Neural cell (in vitro differentiated cells): ENCODE results near the gene FAXDC2. TPM values are rescaled to one million over a fixed set of nuclear protein-coding genes. Genes with fewer than 3 reads are reported as not detected.

Experiments used
- H2AFZ ChIP-seq: fragments of 200-600, 300-800 bp; sonication (generic), shearing (Covaris generic); 2 replicates; pipeline ENCODE4 v1.6.0; 2014; ENCODE audit warnings: low read depth, mild to moderate bottlenecking, antibody characterized with exemption, low read length, moderate library complexity
- H3F3A ChIP-seq: fragments of 200-600 bp; shearing (Covaris generic); 2 replicates; pipeline ENCODE4 v1.6.1; 2016; ENCODE audit warnings: mild to moderate bottlenecking, moderate library complexity, mixed read lengths, antibody characterized with exemption, low read length; ENCODE audit not compliant: insufficient read depth, poor library complexity, severe bottlenecking
- H3K27ac ChIP-seq: fragments of 200-600, 300-800 bp; sonication (generic), shearing (Covaris generic); 2 replicates; pipeline ENCODE4 v1.5.1; 2014; ENCODE audit warnings: mild to moderate bottlenecking, low read length, moderate library complexity
- H3K27me3 ChIP-seq: fragments of 300-800, 200-600 bp; sonication (generic), shearing (Covaris generic); 2 replicates; pipeline ENCODE4 v1.6.0; 2014; ENCODE audit warnings: mild to moderate bottlenecking, low read depth, low read length, moderate library complexity; ENCODE audit not compliant: insufficient read depth
- H3K36me3 ChIP-seq: fragments of 300-800, 200-600 bp; sonication (generic), shearing (Covaris generic); 2 replicates; pipeline ENCODE4 v1.5.1; 2014; ENCODE audit warnings: mild to moderate bottlenecking, antibody characterized with exemption, low read length, moderate library complexity; ENCODE audit not compliant: insufficient read depth
- H3K4me2 ChIP-seq: fragments of 300-800, 200-600 bp; sonication (generic), shearing (Covaris generic); 2 replicates; pipeline ENCODE4 v1.6.0; 2014; ENCODE audit warnings: mild to moderate bottlenecking, low read length
- H3K4me3 ChIP-seq: fragments of 300-800, 200-600 bp; sonication (generic), shearing (Covaris generic); 2 replicates; pipeline ENCODE4 v1.5.1; 2014; ENCODE audit warnings: mild to moderate bottlenecking, low read length, moderate library complexity
- H3K79me2 ChIP-seq: fragments of 200-600 bp; shearing (Covaris generic); replicated peaks from 2 replicates; pipeline ENCODE4 v1.6.0; 2014; ENCODE audit warnings: mild to moderate bottlenecking, low read length, moderate library complexity; ENCODE audit not compliant: insufficient read depth
- H3K9ac ChIP-seq: fragments of 300-800, 200-600 bp; sonication (generic), shearing (Covaris generic); 2 replicates; pipeline ENCODE4 v1.6.1; 2016; ENCODE audit warnings: mild to moderate bottlenecking, low read length, mixed read lengths
- H3K9me2 ChIP-seq: fragments of 200-600 bp; shearing (Covaris generic); 2 replicates; pipeline ENCODE4 v1.6.1; 2016; ENCODE audit warnings: mild to moderate bottlenecking, low read length, mixed read lengths; ENCODE audit not compliant: insufficient read depth
- H3K9me3 ChIP-seq: fragments of 200-600, 300-800 bp; sonication (generic), shearing (Covaris generic); 2 replicates; pipeline ENCODE4 v1.6.1; 2016; ENCODE audit warnings: mild to moderate bottlenecking, mixed run types, low read length, moderate library complexity, mixed read lengths
- H4K20me1 ChIP-seq: fragments of 200-600 bp; shearing (Covaris generic); 2 replicates; pipeline ENCODE4 v1.6.1; 2016; ENCODE audit warnings: mild to moderate bottlenecking, mixed run types; ENCODE audit not compliant: insufficient read depth
- EZH2 ChIP-seq: fragments of 200-600, 300-800 bp; shearing (Covaris generic), sonication (generic); IDR thresholded peaks from 2 replicates; pipeline ENCODE4 v1.6.1; 2014; ENCODE audit warnings: antibody characterized with exemption, low read length, borderline replicate concordance, mild to moderate bottlenecking; ENCODE audit not compliant: insufficient read depth, poor library complexity, severe bottlenecking
- MXI1 ChIP-seq: fragments of 450-650 bp; conservative IDR thresholded peaks from 2 replicates; pipeline ENCODE4 v1.6.1; 2014; ENCODE audit warnings: antibody characterized with exemption, mild to moderate bottlenecking; ENCODE audit not compliant: poor library complexity, severe bottlenecking
- RAD21 ChIP-seq: fragments of 450-650 bp; conservative IDR thresholded peaks from 2 replicates; pipeline ENCODE4 v1.6.1; 2014; ENCODE audit warnings: antibody characterized with exemption, mild to moderate bottlenecking, moderate library complexity
- SMC3 ChIP-seq: fragments of 450-650 bp; conservative IDR thresholded peaks from 2 replicates; pipeline ENCODE4 v1.6.1; 2014; ENCODE audit warnings: antibody characterized with exemption, mild to moderate bottlenecking, moderate library complexity; ENCODE audit not compliant: poor library complexity
- TAF1 ChIP-seq: IDR thresholded peaks from 2 replicates; pipeline ENCODE4 v1.6.1; 2012; ENCODE audit warnings: low read depth
- polyA plus RNA-seq: library from polyadenylated mRNA; depleted of rRNA; stranded (reverse); fragments of >200 nt; gene quantifications from 2 replicates; pipeline ENCODE4 v1.2.3, GENCODE V29; 2014
- TF ChIP-seq, protein P1 (sequence below): fragments of 450-650 bp; IDR thresholded peaks from 2 replicates; pipeline ENCODE4 v1.5.1; 2014; ENCODE audit warnings: antibody characterized with exemption, mild to moderate bottlenecking, moderate library complexity; ENCODE audit not compliant: poor library complexity, severe bottlenecking
- TF ChIP-seq, protein P2 (sequence below): IDR thresholded peaks from 2 replicates; pipeline ENCODE4 v1.6.1; 2012; ENCODE audit warnings: borderline replicate concordance

Gene FAXDC2
- polyA plus RNA-seq, 1 donor from 2014 or later, result 0.12 TPM

DNA sequence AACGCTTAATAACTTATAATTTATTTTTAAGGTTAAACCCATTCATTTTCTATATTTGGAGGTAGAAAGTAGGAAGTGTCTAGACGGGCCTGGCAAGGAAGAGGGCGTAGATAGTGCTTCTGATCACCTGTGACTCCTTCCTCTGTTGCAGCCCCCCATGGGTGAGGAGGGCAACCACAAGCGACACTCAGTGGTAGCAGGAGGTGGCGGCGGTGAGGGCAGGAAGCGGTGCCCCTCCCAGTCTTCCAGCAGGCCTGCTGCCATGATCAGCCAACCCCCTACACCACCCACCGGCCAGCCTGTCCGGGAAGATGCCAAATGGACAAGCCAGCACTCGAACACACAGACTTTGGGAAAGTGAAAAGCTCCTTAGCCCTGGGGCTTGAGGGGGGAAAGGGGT is 36.7 kb downstream of the FAXDC2 start:
- Histone ChIP-seq H3K36me3 (peaks cover 6% of the 10 kb centered on the region), H3K27ac (no peak overlapping the region), H3F3A (no peaks in the 10 kb centered on the region)

DNA sequence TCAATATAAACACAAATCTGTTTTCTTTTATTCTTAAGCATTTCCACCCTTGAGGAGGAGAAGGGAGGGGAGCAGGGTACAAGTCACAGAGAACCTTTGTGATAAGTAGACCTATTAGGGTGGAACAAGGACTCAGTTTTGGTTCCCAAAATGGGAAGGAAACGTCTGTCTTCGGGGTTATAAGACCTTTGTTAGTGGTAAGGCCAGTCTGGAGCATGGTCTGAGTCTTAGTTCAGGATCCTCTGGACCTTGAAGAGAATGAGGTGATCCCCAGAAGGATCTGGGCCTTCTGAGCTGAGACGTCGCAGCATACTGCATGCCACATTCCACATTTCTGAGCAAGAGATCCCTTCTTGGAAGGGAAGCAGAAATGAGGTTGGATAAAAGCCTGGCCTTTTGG is 37.2 kb downstream of the FAXDC2 start:
- no peak overlapping the region for H3K4me2 ChIP-seq
- H3K9me2 ChIP-seq, result no peaks in the 10 kb centered on the region
- no peaks in the 10 kb centered on the region for H3K27me3 ChIP-seq
- TF ChIP-seq TAF1, result no peak
- TF ChIP-seq, protein P1, sequence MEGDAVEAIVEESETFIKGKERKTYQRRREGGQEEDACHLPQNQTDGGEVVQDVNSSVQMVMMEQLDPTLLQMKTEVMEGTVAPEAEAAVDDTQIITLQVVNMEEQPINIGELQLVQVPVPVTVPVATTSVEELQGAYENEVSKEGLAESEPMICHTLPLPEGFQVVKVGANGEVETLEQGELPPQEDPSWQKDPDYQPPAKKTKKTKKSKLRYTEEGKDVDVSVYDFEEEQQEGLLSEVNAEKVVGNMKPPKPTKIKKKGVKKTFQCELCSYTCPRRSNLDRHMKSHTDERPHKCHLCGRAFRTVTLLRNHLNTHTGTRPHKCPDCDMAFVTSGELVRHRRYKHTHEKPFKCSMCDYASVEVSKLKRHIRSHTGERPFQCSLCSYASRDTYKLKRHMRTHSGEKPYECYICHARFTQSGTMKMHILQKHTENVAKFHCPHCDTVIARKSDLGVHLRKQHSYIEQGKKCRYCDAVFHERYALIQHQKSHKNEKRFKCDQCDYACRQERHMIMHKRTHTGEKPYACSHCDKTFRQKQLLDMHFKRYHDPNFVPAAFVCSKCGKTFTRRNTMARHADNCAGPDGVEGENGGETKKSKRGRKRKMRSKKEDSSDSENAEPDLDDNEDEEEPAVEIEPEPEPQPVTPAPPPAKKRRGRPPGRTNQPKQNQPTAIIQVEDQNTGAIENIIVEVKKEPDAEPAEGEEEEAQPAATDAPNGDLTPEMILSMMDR, result no peak
- no peak for TF ChIP-seq RAD21
- no peak for TF ChIP-seq EZH2
- TF ChIP-seq, protein P2, sequence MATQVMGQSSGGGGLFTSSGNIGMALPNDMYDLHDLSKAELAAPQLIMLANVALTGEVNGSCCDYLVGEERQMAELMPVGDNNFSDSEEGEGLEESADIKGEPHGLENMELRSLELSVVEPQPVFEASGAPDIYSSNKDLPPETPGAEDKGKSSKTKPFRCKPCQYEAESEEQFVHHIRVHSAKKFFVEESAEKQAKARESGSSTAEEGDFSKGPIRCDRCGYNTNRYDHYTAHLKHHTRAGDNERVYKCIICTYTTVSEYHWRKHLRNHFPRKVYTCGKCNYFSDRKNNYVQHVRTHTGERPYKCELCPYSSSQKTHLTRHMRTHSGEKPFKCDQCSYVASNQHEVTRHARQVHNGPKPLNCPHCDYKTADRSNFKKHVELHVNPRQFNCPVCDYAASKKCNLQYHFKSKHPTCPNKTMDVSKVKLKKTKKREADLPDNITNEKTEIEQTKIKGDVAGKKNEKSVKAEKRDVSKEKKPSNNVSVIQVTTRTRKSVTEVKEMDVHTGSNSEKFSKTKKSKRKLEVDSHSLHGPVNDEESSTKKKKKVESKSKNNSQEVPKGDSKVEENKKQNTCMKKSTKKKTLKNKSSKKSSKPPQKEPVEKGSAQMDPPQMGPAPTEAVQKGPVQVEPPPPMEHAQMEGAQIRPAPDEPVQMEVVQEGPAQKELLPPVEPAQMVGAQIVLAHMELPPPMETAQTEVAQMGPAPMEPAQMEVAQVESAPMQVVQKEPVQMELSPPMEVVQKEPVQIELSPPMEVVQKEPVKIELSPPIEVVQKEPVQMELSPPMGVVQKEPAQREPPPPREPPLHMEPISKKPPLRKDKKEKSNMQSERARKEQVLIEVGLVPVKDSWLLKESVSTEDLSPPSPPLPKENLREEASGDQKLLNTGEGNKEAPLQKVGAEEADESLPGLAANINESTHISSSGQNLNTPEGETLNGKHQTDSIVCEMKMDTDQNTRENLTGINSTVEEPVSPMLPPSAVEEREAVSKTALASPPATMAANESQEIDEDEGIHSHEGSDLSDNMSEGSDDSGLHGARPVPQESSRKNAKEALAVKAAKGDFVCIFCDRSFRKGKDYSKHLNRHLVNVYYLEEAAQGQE, result no peak
- H3K79me2 ChIP-seq, result no peaks in the 10 kb centered on the region
- H3K36me3 ChIP-seq, result peaks cover 6% of the 10 kb centered on the region
- no peak overlapping the region for H3K9ac ChIP-seq
- no peaks in the 10 kb centered on the region for H4K20me1 ChIP-seq
- no peak overlapping the region for H3K27ac ChIP-seq
- no peaks in the 10 kb centered on the region for H3F3A ChIP-seq
- H2AFZ ChIP-seq, result no peak overlapping the region
- H3K4me3 ChIP-seq, result no peak overlapping the region
- H3K9me3 ChIP-seq, result no peaks in the 10 kb centered on the region

More for the DNA sequence above, 36.7 kb downstream of the FAXDC2 start:
- Histone ChIP-seq H3K9me2 (no peaks in the 10 kb centered on the region), H2AFZ (no peak overlapping the region), H3K9ac (no peak overlapping the region), H3K4me2 (no peak overlapping the region), H3K4me3 (no peak overlapping the region), H3K27me3 (no peaks in the 10 kb centered on the region), H4K20me1 (no peaks in the 10 kb centered on the region), H3K79me2 (no peaks in the 10 kb centered on the region), H3K9me3 (no peaks in the 10 kb centered on the region)
- TF ChIP-seq MXI1 (no peak), SMC3 (no peak), EZH2 (no peak)

DNA sequence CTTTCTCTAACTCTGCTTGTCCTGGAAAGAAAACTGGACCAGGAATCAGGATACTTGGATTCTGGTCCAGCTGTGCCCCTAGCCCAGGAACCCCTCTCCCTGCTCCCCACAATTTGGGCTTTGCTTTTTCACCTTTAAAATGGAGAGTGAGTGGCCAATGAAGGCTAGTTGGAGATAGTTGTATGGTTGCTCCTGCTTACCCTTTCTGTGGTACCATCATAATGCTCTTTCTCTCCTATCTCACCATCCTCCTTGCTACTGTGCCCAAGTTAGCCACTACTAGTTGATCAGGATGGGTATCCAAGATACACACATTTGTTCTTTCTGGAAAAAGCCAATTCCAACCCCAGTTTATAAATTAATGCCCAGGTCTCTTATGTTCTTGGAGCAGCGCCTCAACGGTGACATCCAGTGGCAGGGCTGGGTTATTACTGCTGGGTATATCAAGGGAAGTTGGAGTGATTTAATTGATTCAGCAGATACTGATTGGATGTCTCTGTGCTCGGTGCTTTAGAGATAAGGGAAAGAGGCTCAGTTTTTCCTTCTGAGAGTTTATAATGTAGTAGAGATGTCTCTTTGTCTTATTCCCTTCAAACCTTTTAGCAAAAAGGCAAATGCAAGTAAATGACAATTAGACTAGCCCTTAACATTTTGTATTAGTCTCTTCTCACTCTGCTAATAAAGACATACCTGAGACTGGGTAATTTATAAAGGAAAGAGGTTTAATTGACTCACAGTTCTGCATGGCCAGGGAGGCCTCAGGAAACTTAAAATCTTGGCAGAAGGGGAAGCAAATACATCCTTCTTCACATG is 38.5 kb downstream of the FAXDC2 start:
- Histone ChIP-seq H3K9me3 (no peaks in the 10 kb centered on the region), H3K9me2 (no peaks in the 10 kb centered on the region), H3K36me3 (peaks cover 6% of the 10 kb centered on the region), H3K27me3 (no peaks in the 10 kb centered on the region), H3F3A (no peaks in the 10 kb centered on the region), H3K9ac (no peak overlapping the region), H3K4me2 (no peak overlapping the region), H3K4me3 (no peak overlapping the region), H4K20me1 (no peaks in the 10 kb centered on the region), H2AFZ (no peak overlapping the region), H3K27ac (no peak overlapping the region), H3K79me2 (no peaks in the 10 kb centered on the region)
- TF ChIP-seq RAD21 (peak; percentile 69), EZH2 (no peak), TAF1 (no peak), SMC3 (peak; percentile 77)
- TF ChIP-seq, protein P1, result peak; percentile 78
